ENCODE results near the gene NRF1. TPM values are rescaled to one million over a fixed set of nuclear protein-coding genes. Genes with fewer than 3 reads are reported as not detected.

Gene NRF1
- total and polyA plus RNA-seq, 2 of the 13 experiments (the other 11 are each of a cell fraction or from before 2014, with no cell fraction given): 9.3 to 10.1 TPM

DNA sequence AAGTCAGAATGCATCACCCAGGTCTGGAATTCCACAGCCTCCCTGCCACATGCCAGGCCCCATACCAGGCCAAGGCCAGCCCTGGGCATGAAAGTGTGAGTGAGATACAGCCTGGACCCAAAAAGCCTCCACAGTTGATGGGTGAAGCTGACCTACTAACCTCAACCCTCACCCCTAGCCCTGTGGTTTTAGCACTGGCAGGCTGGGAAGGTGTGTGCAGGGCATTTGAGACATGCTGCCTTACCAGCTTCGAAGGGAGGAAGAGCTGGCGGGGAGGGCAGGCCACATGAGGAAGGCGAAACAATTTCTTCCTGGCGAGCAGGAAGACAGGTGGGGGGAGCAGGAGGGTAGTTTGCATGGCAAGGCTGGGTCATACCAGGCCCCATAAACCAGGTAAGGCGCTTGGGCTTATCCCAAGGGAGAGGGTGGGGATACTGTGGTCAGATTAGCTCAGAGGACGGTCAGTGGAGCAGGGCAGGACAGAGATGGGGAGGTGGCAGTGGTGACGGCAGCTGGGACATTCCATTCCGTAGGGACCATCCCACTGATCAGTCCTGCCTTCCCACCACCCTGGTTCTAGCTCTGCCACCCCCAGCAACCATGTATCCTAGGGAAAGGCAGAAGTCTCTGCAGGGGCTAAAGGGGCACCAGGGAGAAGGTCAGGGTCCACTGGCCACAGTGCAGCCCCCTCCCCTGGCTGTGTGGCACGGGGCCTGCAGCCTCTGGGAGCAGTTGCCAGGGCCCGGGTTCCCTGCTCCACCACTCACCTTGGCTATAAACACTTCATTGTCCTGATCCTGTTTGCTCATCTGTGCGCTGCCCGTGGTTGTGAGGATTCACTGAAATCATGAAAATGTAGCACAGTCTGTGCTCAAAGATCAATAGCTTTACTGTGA lies 155.8 kb downstream of the NRF1 start:
- DNase-seq (ENCODE audit: low spot score) (no peak), ATAC-seq (no peak), FAIRE-seq (no peak)
- no peak overlapping the region for H2AFZ ChIP-seq (ENCODE audit: low read length)
- WGBS (ENCODE audit: low lambda C conversion rate): 87% methylated on average over 12 of the region's 12 CpGs
- H3K79me2 ChIP-seq (ENCODE audit: insufficient read depth, low read length): no peaks in the 10 kb centered on the region
- no peaks in the 10 kb centered on the region; a peak in 2 of 5 replicates for H3K36me3 ChIP-seq (replicated peaks in 1 of 2; ENCODE audit: control insufficient read depth in 1 of 2, insufficient read depth in 2 of 2, low read length in 2 of 2)
- H3K27ac ChIP-seq (ENCODE audit: extremely low read length, insufficient read depth, low read length): no peak overlapping the region
- peaks cover 8% of the 10 kb centered on the region; the same call in 1 of the 2 replicates for H3K4me1 ChIP-seq (ENCODE audit: insufficient read depth, low read length)
- TF ChIP-seq ZNF563 (CRISPR knock-in tag; IDR thresholded peaks at IDR 0.05): no peak
- TF ChIP-seq ZNF891 (CRISPR knock-in tag; IDR thresholded peaks at IDR 0.05): 0 out of 2 replicates have a peak, but pooled peaks have one; percentile 27
- no peak overlapping the region for H3K4me2 ChIP-seq (ENCODE audit: low read depth, low read length)
- H4K20me1 ChIP-seq (ENCODE audit: insufficient read depth, low read length): no peaks in the 10 kb centered on the region
- in situ Hi-C loops (cut with HindIII; ENCODE audit: extremely low pct_ligation_motif_present, low pct_unique_long_range_greater_than_20kb): no loop called here
- BruUV-seq (replicated peaks): no TSS peak
- no peak overlapping the region for H3K4me3 ChIP-seq (replicated peaks in 1 of 3; ENCODE audit: insufficient read depth in 1 of 3, low read depth in 2 of 3, low read length in 3 of 3)
- no peak overlapping the region for H3K9ac ChIP-seq (ENCODE audit: insufficient read depth, low read depth, low read length)
- no peaks in the 10 kb centered on the region for H3K27me3 ChIP-seq (ENCODE audit: control insufficient read depth in 1 of 2, insufficient read depth in 2 of 2, low read length in 2 of 2)
- ChIA-PET POLR2A (no interaction called here), CTCF (ENCODE audit: low intra/inter-chr PET ratio, low total read pairs) (no interaction called here)
- no peaks in the 10 kb centered on the region for H3K9me3 ChIP-seq (ENCODE audit: low read length)
- intact Hi-C loops (cut with micrococcal nuclease; ENCODE audit: unreplicated experiment): no loop called here

DNA sequence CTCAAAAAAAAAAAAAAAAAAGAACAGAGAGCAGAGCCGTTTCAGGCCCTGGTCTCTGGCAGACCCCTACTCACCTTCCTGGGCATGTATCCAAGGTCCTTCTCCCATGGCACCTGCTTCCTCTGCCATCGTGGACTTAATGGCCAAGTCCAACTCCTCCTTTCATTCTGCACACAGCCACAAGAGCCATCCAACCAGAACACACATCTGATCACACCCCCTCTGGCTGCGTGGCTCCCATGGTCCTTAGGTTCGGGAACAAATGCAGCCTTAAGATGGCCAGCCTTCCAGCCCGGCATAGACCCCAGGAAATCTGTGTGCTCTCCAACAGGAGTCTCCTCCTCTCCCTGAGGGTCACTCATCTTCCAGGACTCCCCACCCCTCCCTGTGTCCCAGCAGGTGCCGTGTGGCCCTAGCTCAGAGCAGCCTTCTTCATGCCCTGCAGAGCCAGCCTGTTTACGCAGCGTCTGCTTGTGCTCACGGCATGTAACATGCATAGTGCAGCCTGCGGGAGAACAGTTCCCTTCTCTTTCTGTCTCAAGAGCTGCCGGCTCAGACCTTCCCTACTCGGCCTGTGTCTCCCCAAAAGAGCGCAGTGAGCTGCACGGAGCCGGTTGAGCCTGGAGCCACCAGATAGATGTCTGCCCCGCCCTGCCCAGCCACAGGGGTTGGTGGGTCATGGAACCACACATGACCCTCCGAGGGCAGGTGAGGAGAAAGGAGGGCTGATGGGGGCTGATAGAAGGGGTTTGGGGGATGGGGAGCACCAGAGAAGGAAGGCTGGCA lies 157.3 kb downstream of the NRF1 start:
- H3K36me3 ChIP-seq (replicated peaks in 1 of 2; ENCODE audit: control insufficient read depth in 1 of 2, insufficient read depth in 2 of 2, low read length in 2 of 2): no peaks in the 10 kb centered on the region; a peak in 2 of 5 replicates
- no peak overlapping the region for H3K4me2 ChIP-seq (ENCODE audit: low read depth, low read length)
- H3K4me3 ChIP-seq (replicated peaks in 1 of 3; ENCODE audit: insufficient read depth in 1 of 3, low read depth in 2 of 3, low read length in 3 of 3): no peak overlapping the region
- ATAC-seq (no peak), DNase-seq (ENCODE audit: low spot score) (no peak), FAIRE-seq (no peak)
- intact Hi-C loops (cut with micrococcal nuclease; ENCODE audit: unreplicated experiment): no loop called here
- ChIA-PET CTCF (ENCODE audit: low intra/inter-chr PET ratio, low total read pairs) (no interaction called here), POLR2A (no interaction called here)
- no peaks in the 10 kb centered on the region for H3K79me2 ChIP-seq (ENCODE audit: insufficient read depth, low read length)
- H2AFZ ChIP-seq (ENCODE audit: low read length): no peak overlapping the region
- no peaks in the 10 kb centered on the region for H4K20me1 ChIP-seq (ENCODE audit: insufficient read depth, low read length)
- BruUV-seq (replicated peaks): no TSS peak
- TF ChIP-seq, protein P1, sequence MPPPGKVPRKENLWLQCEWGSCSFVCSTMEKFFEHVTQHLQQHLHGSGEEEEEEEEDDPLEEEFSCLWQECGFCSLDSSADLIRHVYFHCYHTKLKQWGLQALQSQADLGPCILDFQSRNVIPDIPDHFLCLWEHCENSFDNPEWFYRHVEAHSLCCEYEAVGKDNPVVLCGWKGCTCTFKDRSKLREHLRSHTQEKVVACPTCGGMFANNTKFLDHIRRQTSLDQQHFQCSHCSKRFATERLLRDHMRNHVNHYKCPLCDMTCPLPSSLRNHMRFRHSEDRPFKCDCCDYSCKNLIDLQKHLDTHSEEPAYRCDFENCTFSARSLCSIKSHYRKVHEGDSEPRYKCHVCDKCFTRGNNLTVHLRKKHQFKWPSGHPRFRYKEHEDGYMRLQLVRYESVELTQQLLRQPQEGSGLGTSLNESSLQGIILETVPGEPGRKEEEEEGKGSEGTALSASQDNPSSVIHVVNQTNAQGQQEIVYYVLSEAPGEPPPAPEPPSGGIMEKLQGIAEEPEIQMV (CRISPR knock-in tag; IDR thresholded peaks at IDR 0.05; ENCODE audit: low read depth): no peak
- no peak for TF ChIP-seq ZNF629 (CRISPR knock-in tag; conservative IDR thresholded peaks at IDR 0.05)
- TF ChIP-seq MZF1 (CRISPR knock-in tag; IDR thresholded peaks at IDR 0.05; ENCODE audit: borderline replicate concordance): no peak
- no peak overlapping the region for H3K27ac ChIP-seq (ENCODE audit: extremely low read length, insufficient read depth, low read length)
- H3K4me1 ChIP-seq (ENCODE audit: insufficient read depth, low read length): peaks cover 8% of the 10 kb centered on the region; the same call in 1 of the 2 replicates
- 80% methylated on average over 11 of the region's 17 CpGs for WGBS (ENCODE audit: low lambda C conversion rate)
- no peaks in the 10 kb centered on the region for H3K9me3 ChIP-seq (ENCODE audit: low read length)
- no peaks in the 10 kb centered on the region for H3K27me3 ChIP-seq (ENCODE audit: control insufficient read depth in 1 of 2, insufficient read depth in 2 of 2, low read length in 2 of 2)
- no peak overlapping the region for H3K9ac ChIP-seq (ENCODE audit: insufficient read depth, low read depth, low read length)
- in situ Hi-C loops (cut with HindIII; ENCODE audit: extremely low pct_ligation_motif_present, low pct_unique_long_range_greater_than_20kb): no loop called here
